OCI-LY3 (cell line): ENCODE measurements around the gene NPLOC4.

Experiments used
- H2AFZ ChIP-seq: fragments of 200-600, 300-600 bp; shearing (Covaris generic); 2 replicates; pipeline ENCODE4 v1.6.0; 2014; ENCODE audit warnings: antibody characterized with exemption, low read depth, low read length
- H3K27ac ChIP-seq: fragments of 200-600, 300-600 bp; sonication (generic); 2 replicates; pipeline ENCODE4 v1.5.1; 2014; ENCODE audit warnings: mild to moderate bottlenecking, low read length, moderate library complexity, mixed read lengths
- H3K27me3 ChIP-seq: fragments of 200-600, 300-600 bp; sonication (generic); 2 replicates; pipeline ENCODE4 v1.6.1; 2014; ENCODE audit warnings: low read depth, low read length, mixed read lengths
- H3K36me3 ChIP-seq: fragments of 200-600, 300-600 bp; sonication (generic); replicated peaks from 2 replicates; pipeline ENCODE3; 2014; ENCODE audit warnings: low read depth, low read length, mixed read lengths
- H3K4me1 ChIP-seq: fragments of 300-600, 200-600 bp; sonication (generic); 2 replicates; pipeline ENCODE4 v1.6.1; 2014; ENCODE audit warnings: low read length, mixed read lengths
- H3K4me2 ChIP-seq: fragments of 200-600, 300-600 bp; sonication (generic); 2 replicates; pipeline ENCODE4 v1.6.1; 2014; ENCODE audit warnings: low read length, mixed read lengths
- H3K4me3 ChIP-seq: fragments of 300-600, 200-600 bp; sonication (generic); 2 replicates; pipeline ENCODE4 v1.5.1; 2014; ENCODE audit warnings: antibody characterized with exemption, mild to moderate bottlenecking, low read length, moderate library complexity
- H3K79me2 ChIP-seq: fragments of 300-600, 200-600 bp; shearing (Covaris generic); 2 replicates; pipeline ENCODE4 v1.6.1; 2014; ENCODE audit warnings: mild to moderate bottlenecking, low read length, mixed read lengths
- H3K9ac ChIP-seq: fragments of 300-600, 200-600 bp; shearing (Covaris generic); 2 replicates; pipeline ENCODE4 v1.6.0; 2014; ENCODE audit warnings: mild to moderate bottlenecking, low read length, moderate library complexity
- H3K9me3 ChIP-seq: fragments of 200-600, 300-600 bp; shearing (Covaris generic); 2 replicates; pipeline ENCODE4 v1.6.1; 2014; ENCODE audit warnings: low read length, mixed read lengths; ENCODE audit not compliant: insufficient read depth
- H4K20me1 ChIP-seq: fragments of 200-600, 300-600 bp; sonication (generic); 2 replicates; pipeline ENCODE4 v1.6.1; 2016; ENCODE audit warnings: low read length, mixed read lengths; ENCODE audit not compliant: insufficient read depth
- CTCF ChIP-seq: fragments of 200-600, 300-600 bp; sonication (generic); IDR thresholded peaks from 2 replicates; pipeline ENCODE4 v1.5.1; 2014; ENCODE audit warnings: antibody characterized with exemption, low read length, low read depth
- EZH2phosphoT487 ChIP-seq: fragments of 200-600 bp; shearing (Covaris generic); IDR thresholded peaks from 2 replicates; pipeline ENCODE4 v1.6.1; 2018; ENCODE audit warnings: antibody characterized with exemption, mixed run types, low read depth

The NPLOC4 gene

DNA sequence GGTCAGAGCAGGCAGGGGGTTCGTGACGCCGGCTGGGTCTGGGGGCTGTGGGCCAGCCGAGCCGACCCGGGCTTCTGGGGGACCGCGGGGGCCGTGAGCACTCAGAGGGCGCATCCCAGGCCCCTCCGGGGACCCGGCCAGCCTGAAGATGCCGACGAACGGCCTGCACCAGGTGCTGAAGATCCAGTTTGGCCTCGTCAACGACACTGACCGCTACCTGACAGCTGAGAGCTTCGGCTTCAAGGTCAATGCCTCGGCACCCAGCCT lies 108.6 kb downstream of the NPLOC4 start:
- Histone ChIP-seq H3K4me1 (no peaks in the 10 kb centered on the region), H3K79me2 (no peaks in the 10 kb centered on the region), H3K27me3 (no peaks in the 10 kb centered on the region), H3K36me3 (no peaks in the 10 kb centered on the region), H3K27ac (no peak overlapping the region), H3K4me3 (no peak overlapping the region), H3K4me2 (no peak overlapping the region), H2AFZ (no peak overlapping the region), H3K9me3 (no peaks in the 10 kb centered on the region), H3K9ac (no peak overlapping the region), H4K20me1 (no peaks in the 10 kb centered on the region)
- no peak for TF ChIP-seq EZH2phosphoT487
- no peak for TF ChIP-seq CTCF

GRCh38 chr17:81527591-81528383 lies 109.1 kb downstream of the NPLOC4 start, which contains the start of gene FSCN2:
TSS of gene FSCN2 (plus strand) at chr17:81528377. CDS start at chr17:81528532, 155 bp downstream.
- Histone ChIP-seq H3K79me2 (no peaks in the 10 kb centered on the region), H3K9me3 (no peaks in the 10 kb centered on the region), H3K27me3 (no peaks in the 10 kb centered on the region), H3K4me2 (no peak within 1 kb of the TSS), H3K4me3 (no peak within 1 kb of the TSS), H3K27ac (no peak within 1 kb of the TSS), H3K4me1 (no peaks in the 10 kb centered on the region), H3K36me3 (no peaks in the 10 kb centered on the region), H2AFZ (no peak within 1 kb of the TSS), H3K9ac (no peak within 1 kb of the TSS), H4K20me1 (no peaks in the 10 kb centered on the region)
- TF ChIP-seq CTCF = no peak
- TF ChIP-seq EZH2phosphoT487 = no peak

GRCh38 chr17:81526662-81527571 lies 110.0 kb downstream of the NPLOC4 start:
- no peaks in the 10 kb centered on the region for H3K27me3 ChIP-seq
- no peak overlapping the region for H2AFZ ChIP-seq
- H3K79me2 ChIP-seq = no peaks in the 10 kb centered on the region
- H3K27ac ChIP-seq = no peak overlapping the region
- H3K4me1 ChIP-seq = no peaks in the 10 kb centered on the region
- no peak for TF ChIP-seq EZH2phosphoT487
- TF ChIP-seq CTCF = no peak
- H4K20me1 ChIP-seq = no peaks in the 10 kb centered on the region
- H3K36me3 ChIP-seq = no peaks in the 10 kb centered on the region
- no peak overlapping the region for H3K4me2 ChIP-seq
- H3K9me3 ChIP-seq = no peaks in the 10 kb centered on the region
- H3K9ac ChIP-seq = no peak overlapping the region
- H3K4me3 ChIP-seq = no peak overlapping the region

DNA sequence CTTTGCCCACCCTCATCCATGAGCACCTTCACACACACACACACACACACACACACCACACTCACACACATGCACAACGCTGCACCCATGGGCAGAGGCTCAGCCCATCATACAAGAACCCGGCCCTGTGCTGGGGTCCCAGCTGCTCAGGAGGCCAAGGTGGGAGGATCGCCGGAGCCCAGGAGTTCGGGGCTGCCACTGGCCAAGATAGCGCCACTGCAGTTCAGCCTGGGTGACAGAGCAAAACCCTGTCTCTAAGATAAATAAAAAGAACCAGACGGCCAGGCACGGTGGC lies 112.1 kb downstream of the NPLOC4 start:
- Histone ChIP-seq H4K20me1 (no peaks in the 10 kb centered on the region), H3K27ac (no peak overlapping the region), H3K27me3 (peaks cover 13% of the 10 kb centered on the region), H3K4me2 (no peak overlapping the region), H3K9ac (no peak overlapping the region), H2AFZ (no peak overlapping the region), H3K4me3 (no peak overlapping the region), H3K9me3 (no peaks in the 10 kb centered on the region), H3K79me2 (no peaks in the 10 kb centered on the region), H3K4me1 (peaks cover 7% of the 10 kb centered on the region), H3K36me3 (no peaks in the 10 kb centered on the region)
- no peak for TF ChIP-seq EZH2phosphoT487
- no peak for TF ChIP-seq CTCF
